Skeletal muscle cell (primary cell): ENCODE measurements around the gene MAFG.

Experiments used
- DNase-seq: peaks from one replicate; pipeline ENCODE4 v3.0.0-alpha.2; 2010; ENCODE audit warnings: low read depth
- H3K4me3 ChIP-seq: 2 replicates; pipeline ENCODE4 v1.5.1; 2011; ENCODE audit warnings: low read depth, mild to moderate bottlenecking, control low read depth, low read length, moderate library complexity

Gene MAFG

GRCh38 chr17:81941484-81942166 is 14.1 kb upstream of the MAFG start:
- DNase-seq: no peak

GRCh38 chr17:81940538-81941483 is 13.3 kb upstream of the MAFG start:
- H3K4me3 ChIP-seq: no peak overlapping the region
- DNase-seq: no peak

More at GRCh38 chr17:81941484-81942166, 14.1 kb upstream of the MAFG start:
- no peak overlapping the region for H3K4me3 ChIP-seq

GRCh38 chr17:81939881-81940385 is 12.4 kb upstream of the MAFG start:
- no peak overlapping the region for H3K4me3 ChIP-seq

GRCh38 chr17:81939218-81939617 is 11.7 kb upstream of the MAFG start:
- no peak overlapping the region for H3K4me3 ChIP-seq
- DNase-seq: no peak

More at GRCh38 chr17:81939881-81940385, 12.4 kb upstream of the MAFG start:
- DNase-seq: no peak

- peak overlapping the region; percentile 98 for H3K4me3 ChIP-seq
- DNase-seq: no peak
Observed at GRCh38 chr17:81935709-81936084, 8.2 kb upstream of the MAFG start.

- DNase-seq: no peak
Observed at GRCh38 chr17:81934850-81935708, 7.5 kb upstream of the MAFG start.

GRCh38 chr17:81934098-81934757 is 6.7 kb upstream of the MAFG start:
- DNase-seq: no peak
- no peak overlapping the region for H3K4me3 ChIP-seq

More at GRCh38 chr17:81934850-81935708, 7.5 kb upstream of the MAFG start:
- peak overlapping the region; percentile 98 for H3K4me3 ChIP-seq

GRCh38 chr17:81933178-81933699 is 5.7 kb upstream of the MAFG start:
- no peak overlapping the region for H3K4me3 ChIP-seq
- DNase-seq: no peak

- DNase-seq: no peak
- H3K4me3 ChIP-seq: no peak overlapping the region
Observed at GRCh38 chr17:81932333-81932983, 4.9 kb upstream of the MAFG start.

- H3K4me3 ChIP-seq: no peak overlapping the region
- no peak for DNase-seq
Observed at GRCh38 chr17:81931557-81932332, 4.2 kb upstream of the MAFG start.

GRCh38 chr17:81931189-81931556 is 3.6 kb upstream of the MAFG start:
- no peak for DNase-seq
- no peak overlapping the region for H3K4me3 ChIP-seq

- DNase-seq: no peak
- H3K4me3 ChIP-seq: no peak overlapping the region
Observed at GRCh38 chr17:81930142-81931125, 2.9 kb upstream of the MAFG start.

- no peak for DNase-seq
- peak overlapping the region; percentile 66 for H3K4me3 ChIP-seq
Observed at GRCh38 chr17:81929253-81930141, 2.0 kb upstream of the MAFG start.

- peak overlapping the region; percentile 66 for H3K4me3 ChIP-seq
- no peak for DNase-seq
Observed at GRCh38 chr17:81928544-81929252, 1.2 kb upstream of the MAFG start.

GRCh38 chr17:81927152-81927652 is 333 bp downstream of the MAFG start:
- no peak for DNase-seq
- peak overlapping the region; percentile 74 for H3K4me3 ChIP-seq
